ENCODE data around the gene HLA-DQA1.
"Not testable (repeated sequence)": the region's sequence is repeated elsewhere in the genome, so short reads cannot be mapped to it uniquely, and the experiment has no call there.

The HLA-DQA1 gene

DNA sequence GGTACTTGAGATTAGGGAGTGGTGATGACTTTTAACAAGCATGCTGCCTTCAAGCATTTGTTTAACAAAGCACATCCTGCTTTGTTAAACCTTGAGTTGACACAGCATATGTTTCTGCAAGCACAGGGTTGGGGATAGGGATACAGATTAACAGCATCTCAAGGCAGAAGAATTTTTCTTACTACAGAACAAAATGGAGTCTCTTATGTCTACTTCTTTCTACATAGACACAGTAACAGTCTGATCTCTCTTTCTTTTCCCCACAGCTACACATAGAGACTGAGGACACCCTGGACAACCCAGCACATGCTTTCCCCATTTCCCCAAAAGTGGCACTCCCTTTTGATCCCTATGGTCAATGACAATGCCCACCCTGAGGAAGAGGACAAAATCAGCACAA, 20.6 kb downstream of the HLA-DQA1 start:
- in situ Hi-C loops (cut with MboI; ENCODE audit: low sequenced_read_pairs) = not testable (repeated sequence)

DNA sequence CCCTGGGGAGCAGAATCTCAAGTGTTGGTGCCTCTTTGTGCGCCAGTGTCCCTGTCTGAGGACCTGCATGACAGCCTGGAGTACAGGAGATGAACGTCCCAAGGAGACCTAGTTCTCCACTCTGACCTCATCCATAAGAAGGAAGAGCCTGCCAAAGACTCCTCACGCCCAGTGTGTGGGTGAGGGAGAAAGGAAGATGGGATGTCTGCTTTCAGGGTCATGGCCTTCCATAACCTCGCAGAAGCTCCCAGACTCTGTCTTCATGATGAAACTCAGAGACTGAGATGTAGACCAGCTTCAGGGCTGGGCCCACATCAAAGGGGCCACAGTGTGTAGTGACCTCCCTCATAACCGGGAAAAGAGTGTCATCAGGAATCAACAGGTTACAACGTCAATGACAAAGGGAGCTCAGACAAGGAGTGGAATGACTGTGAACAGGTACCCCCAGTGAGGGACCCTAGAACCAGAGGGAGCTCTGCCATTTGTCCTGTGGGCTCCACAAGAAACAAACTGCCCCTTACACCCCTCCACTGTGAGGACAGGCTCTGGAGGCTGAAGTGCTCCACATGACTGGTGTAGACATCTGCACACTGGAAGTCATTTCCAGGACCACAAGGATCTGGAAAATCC, 21.2 kb downstream of the HLA-DQA1 start:
- in situ Hi-C loops (cut with MboI; ENCODE audit: low sequenced_read_pairs) = no loop called here

DNA sequence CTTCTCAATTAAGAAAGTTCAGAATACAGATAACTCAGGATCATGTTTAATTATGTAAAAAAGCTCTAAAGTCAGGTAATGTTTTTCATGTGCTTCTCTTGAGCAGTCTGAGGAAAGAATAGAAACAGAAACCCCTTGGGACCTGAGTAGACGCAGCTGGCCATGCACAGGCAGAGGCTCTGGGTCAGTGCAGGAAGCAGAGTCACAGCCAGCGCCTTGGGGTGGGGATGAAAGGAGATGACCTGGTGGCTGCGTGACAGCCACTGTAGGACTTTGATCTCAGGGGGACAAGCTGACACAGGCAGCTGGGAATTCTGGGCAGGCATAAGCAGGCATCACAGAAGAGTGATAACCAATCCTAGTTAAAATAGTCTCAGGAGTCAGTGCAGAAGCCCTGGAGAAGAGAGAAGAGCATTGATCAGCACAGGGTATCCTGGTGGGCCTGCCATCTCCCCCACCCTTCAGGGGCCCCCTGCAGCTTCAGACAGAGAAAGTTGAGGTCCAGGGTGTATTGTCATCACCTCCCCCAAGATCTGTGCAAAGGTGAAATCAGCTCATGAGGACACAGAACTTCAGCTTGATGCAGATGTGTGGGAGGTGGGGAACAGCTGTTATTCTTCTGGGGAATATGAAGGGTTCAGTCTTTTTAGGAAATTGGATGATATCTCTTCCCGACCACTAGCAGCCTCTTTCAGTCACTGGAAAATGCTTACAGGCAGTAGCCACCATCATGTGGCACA, 22.8 kb downstream of the HLA-DQA1 start:
- in situ Hi-C loops (cut with MboI; ENCODE audit: low sequenced_read_pairs) = no loop called here

DNA sequence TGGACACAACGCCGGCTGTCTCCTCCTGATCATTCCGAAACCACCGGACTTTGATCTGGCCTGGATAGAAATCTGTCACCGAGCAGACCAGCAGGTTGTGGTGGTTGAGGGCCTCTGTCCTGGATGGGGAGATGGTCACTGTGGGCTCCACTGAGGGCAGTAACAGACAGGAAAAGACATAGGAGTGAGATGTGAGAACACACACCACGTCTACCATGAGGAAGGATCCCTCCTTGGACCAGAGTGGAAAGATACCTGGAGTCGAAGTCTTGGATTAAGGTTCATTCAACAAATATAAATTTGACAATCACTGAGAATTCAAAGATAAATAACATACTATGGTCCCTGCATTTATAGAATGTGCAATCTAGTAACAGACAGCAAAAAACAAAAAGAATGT, 24.9 kb downstream of the HLA-DQA1 start:
- in situ Hi-C loops (cut with MboI; ENCODE audit: low sequenced_read_pairs) = no loop called here

DNA sequence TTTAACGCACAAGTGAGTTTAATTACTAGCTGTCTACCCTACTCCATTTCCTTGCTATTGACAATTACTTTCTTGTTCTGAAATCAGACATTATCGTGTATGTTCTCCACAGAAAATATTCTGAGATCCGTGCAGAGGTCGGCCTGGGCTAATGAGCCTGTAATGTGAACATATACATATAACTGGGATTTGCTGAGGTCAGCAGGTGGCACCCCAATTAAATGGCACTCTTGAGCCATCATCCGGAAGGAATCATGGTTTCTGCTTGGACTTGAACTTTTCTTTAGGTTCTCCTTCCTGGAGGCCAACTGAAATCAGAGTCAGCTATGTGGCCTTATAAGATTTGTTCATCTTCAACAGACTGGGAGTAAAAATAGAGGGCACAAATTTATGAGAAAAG, 25.6 kb downstream of the HLA-DQA1 start:
- in situ Hi-C loops (cut with MboI; ENCODE audit: low sequenced_read_pairs) = no loop called here

DNA sequence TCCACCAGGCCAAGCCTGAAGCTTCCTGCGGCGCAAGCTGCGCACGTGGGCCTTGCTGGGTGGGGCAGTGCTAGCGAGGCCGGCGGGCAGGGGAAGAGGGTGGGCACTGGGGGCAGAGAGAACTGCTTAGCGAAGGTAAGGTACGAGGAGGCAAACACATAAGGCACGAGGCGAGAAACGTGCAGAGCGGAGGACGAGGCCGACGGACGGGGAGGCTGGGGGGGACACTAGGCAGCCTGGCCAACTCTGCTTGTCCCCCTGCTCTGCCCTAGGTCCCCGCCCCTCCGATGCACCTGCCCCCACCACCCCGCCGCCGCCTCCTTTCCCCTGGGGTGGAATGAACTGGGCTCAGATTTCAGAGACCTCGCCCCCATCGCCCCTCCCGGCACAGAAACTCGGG, 27.1 kb downstream of the HLA-DQA1 start:
- in situ Hi-C loops (cut with MboI; ENCODE audit: low sequenced_read_pairs) = no loop called here

DNA sequence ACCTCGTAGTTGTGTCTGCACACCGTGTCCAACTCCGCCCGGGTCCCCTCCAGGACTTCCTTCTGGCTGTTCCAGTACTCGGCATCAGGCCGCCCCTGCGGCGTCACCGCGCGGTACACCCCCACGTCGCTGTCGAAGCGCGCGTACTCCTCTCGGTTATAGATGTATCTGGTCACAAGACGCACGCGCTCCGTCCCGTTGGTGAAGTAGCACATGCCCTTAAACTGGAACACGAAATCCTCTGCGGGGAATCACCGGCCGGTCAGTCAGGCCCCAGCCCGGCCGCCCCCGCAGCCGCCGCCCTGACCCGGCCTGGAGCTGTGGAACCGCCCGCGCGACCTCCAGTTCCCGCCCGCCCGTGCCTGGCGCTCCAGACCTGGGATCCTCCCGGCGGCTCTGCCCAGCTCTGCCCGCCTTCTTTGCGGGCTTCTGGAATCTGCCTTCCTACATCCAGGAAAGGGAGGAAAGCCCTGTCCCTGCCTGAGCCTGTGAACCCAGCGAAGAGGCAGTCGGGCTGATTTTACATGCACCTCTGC, 27.7 kb downstream of the HLA-DQA1 start:
- in situ Hi-C loops (cut with MboI; ENCODE audit: low sequenced_read_pairs) = no loop called here

DNA sequence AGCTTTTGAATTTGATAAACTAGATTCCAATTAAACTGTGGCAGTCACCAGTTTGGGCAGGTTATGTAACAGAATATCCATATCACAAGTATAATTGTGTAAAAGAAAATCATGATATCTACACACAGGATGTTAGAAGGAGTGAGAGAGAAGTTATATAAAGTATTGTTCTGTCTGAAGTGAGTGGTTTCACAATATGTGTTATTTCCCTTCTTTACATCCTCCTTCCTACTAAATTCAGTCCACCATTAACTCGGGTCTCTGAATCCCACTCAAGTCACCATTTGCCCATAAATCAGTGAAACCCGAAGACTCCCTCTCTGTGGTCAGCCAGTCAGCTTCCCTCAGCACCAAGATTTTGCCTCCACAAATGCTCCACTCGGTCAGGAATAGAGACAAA, 28.5 kb downstream of the HLA-DQA1 start:
- in situ Hi-C loops (cut with MboI; ENCODE audit: low sequenced_read_pairs) = no loop called here

DNA sequence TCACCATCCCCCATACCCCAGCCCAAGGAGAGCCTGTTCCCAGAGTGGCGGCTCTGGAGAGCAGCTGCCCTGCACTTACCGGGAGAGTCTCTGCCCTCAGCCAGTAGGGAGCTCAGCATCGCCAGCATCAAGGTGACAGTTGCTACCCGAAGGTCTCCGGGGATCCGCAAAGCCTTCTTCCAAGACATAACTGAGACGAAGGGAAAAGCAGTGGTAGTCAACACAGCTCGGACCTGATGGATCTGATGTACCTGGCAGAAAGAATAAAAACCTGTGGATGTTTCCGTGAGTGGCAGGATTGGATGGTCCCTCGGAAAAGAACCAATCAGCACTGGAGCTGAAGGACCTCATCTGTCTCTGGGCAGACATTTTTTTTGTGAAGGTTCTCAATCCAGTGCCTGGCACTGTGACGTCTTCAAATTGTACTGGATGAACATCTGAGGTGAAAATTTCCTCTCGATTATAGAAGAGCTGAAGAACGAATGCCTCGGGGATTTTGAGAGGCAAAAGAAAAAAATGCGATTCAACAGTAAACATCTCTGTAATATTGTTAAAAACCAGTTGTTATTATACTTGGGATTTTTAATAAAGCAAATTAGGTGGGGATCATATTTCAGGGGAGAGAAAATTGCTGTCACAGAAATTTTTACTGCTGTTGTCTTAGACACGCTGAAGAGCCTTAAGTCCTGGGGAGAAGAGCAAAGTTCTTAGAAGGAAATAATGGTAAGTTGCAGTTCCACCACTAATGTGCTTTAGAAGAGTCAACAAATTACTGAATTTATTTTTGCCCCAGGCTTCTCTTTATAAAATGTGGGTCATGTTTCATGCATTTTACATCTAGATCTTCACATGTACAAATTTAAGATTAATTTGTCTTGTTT, 29.5 kb downstream of the HLA-DQA1 start, which contains the start of gene HLA-DQB1:
TSS of gene HLA-DQB1 (minus strand) at position 238 of the 881 bp plus-strand sequence. CDS start at position 188, 50 bp downstream.
- in situ Hi-C loops (cut with MboI; ENCODE audit: low sequenced_read_pairs) = no loop called here

DNA sequence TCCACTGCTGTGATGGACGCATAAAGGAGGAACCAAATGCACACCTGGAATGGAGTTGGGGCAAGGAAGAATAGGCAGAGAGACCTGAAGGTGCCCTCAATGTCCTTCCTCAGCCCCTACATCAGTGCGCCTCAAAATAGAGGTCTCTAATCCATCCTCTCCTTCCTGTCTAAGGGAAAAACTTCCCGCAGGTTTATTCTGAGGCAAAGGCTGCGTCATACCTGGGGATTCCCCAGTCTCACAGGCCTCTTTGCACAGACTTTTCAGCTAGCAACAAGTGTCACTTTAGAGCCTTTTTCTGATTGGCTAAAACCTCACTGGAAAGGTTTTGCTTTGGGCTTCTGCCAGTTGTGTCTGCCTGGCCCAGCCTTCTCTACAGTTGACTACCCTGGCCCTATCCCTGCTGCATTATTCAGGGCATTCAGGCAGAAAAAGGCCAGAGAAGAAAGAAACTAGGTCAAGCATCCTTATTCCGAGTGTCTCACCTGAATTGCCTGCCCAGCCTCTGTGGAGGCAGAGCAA, 31.1 kb downstream of the HLA-DQA1 start:
- in situ Hi-C loops (cut with MboI; ENCODE audit: low sequenced_read_pairs) = no loop called here

DNA sequence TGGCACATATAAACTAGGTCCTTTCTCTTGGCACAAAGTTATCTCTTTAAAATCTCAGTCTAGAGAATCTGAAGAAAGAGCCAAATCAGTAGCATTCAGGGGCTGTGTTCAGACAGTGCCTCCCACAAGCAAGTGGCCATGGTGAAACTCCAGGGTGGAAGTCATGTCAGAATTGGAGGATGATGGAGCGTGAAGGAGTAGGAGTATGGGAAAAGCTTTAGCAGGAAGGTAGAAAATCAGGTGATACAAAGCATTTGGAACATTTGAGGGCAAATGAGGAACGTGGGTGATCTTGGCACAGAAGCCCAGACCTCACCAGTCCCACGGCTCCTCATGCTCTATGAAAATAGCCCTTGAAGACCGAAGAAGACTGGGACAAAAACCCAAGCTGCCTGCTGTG, 32.0 kb downstream of the HLA-DQA1 start:
- in situ Hi-C loops (cut with MboI; ENCODE audit: low sequenced_read_pairs) = no loop called here

DNA sequence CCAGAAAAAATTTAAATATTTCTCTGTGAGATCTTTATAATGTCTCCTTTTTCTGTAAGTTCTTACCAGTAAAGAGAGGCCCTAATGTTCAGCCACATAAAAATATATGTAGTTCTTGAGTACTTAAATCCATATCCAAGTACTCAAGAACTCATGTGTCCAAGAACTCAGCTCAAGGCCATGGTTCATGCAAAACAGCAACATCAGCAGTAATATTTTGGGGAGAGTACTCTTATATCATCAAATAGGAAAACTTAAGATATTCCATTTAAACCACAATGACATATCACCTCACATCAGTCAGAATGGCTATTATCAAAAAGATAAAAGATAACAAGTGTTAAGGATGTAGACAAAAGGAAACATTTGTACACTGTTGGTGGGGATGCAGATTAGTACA, 32.7 kb downstream of the HLA-DQA1 start:
- in situ Hi-C loops (cut with MboI; ENCODE audit: low sequenced_read_pairs) = no loop called here

DNA sequence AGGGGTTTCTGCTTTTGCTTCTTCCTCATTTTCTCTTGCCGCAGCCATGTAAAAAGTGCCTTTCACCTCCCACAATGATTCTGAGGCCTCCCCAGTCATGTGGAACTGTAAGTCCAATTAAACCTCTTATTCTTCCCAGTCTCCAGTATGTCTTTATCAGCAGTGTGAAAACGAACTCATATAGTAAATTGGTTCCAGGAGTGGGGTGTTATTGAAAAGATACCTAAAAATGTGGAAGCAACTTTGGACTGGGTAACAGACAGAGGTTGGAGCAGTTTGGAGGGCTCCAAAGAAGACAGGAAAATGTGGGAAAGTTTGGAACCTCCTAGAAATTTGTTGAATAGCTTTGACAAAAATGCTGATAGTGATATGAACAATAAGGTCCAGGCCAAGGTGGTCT, 34.7 kb downstream of the HLA-DQA1 start:
- in situ Hi-C loops (cut with MboI; ENCODE audit: low sequenced_read_pairs) = not testable (repeated sequence)

DNA sequence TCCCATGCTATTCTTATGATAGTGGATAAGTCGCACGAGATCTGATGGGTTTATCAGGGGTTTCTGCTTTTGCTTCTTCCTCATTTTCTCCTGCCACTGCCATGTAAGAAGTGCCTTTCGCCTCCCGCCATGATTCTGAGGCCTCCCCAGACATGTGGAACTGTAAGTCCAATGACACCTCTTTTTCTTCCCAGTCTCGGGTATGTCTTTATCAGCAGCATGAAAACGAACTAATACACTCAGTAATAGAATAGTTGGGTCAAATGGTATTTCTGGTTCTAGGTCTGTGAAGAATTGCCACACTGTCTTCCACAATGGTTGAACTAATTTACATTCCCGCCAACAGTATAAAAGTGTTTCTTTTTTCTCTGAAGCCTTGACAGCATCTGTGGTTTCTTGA, 36.9 kb downstream of the HLA-DQA1 start:
- in situ Hi-C loops (cut with MboI; ENCODE audit: low sequenced_read_pairs) = not testable (repeated sequence)

DNA sequence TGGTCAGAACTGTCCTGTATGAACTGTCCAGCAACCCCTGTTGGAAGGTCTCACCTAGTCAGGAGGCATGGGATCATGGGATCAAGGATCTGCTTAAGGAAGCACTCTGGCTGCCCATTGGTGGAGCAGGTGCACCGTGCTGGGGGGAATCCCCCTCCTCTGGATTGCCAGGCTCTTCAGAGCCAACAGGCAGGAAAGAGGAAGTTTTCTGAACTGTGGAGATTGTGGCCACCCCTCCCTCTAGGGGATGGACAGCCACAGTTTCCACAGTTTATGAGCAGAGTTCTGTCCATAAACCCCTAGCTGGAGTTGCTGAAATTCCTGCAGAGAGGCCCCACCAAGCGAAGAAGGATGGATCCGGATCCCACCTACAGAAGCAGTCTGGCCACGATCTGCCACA, 42.3 kb downstream of the HLA-DQA1 start:
- in situ Hi-C loops (cut with MboI; ENCODE audit: low sequenced_read_pairs) = no loop called here

DNA sequence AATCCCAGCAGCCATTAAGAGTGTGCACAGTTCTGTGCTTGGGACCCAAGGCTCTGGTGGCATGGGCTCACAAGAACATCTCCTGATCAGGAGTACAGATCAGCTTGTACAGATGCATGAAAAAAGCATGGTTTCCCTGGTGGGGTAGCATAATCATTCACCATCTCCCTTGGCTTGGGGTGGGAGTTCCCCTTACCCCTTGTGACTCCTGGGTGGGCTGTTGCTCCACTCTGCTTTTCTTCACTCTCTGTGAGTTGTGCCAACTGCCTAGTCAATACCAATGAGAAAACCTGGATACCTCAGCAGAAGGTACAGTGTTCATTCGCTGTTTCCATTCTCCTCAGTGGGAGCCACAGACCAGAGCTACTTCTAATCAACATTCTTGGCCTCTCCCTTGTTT, 42.8 kb downstream of the HLA-DQA1 start:
- in situ Hi-C loops (cut with MboI; ENCODE audit: low sequenced_read_pairs) = no loop called here

DNA sequence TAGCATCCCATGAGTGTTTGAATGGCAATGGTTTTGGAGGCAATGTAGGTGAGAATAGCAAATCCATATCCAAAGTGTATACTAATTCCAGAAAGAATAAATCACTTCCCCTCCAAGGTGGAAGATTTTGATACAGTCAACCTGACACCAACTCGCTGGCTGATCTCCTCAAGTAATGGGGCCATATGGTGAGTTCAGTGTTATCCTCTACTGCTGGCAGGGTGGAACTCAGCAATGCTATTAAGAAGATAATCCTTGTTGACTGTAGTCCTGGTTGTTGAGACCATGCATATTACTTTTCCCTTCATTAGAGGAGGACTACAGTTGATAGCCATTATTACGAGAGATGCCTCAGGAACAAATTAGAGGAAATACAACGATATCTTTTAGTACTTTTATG, 47.0 kb downstream of the HLA-DQA1 start:
- in situ Hi-C loops (cut with MboI; ENCODE audit: low sequenced_read_pairs) = no loop called here

DNA sequence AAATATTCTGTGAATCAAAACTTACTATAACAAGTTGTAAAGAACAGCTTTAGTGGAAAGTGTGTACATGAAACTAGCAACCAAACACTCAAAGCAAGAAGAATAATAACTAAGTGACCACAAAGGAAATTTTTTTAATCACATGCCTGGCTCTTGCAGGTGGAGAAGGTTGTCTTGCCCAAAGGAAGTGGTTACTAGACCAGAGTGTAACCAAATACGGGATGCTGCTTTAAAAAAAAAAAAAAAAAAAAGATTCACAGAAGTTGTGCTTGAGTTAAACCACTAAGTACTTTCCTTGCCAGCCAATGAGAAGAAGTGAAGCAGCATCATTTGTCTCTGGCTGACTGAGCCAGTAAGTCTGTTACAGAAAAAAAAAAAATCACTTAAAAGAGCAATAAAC, 48.4 kb downstream of the HLA-DQA1 start:
- in situ Hi-C loops (cut with MboI; ENCODE audit: low sequenced_read_pairs) = no loop called here

DNA sequence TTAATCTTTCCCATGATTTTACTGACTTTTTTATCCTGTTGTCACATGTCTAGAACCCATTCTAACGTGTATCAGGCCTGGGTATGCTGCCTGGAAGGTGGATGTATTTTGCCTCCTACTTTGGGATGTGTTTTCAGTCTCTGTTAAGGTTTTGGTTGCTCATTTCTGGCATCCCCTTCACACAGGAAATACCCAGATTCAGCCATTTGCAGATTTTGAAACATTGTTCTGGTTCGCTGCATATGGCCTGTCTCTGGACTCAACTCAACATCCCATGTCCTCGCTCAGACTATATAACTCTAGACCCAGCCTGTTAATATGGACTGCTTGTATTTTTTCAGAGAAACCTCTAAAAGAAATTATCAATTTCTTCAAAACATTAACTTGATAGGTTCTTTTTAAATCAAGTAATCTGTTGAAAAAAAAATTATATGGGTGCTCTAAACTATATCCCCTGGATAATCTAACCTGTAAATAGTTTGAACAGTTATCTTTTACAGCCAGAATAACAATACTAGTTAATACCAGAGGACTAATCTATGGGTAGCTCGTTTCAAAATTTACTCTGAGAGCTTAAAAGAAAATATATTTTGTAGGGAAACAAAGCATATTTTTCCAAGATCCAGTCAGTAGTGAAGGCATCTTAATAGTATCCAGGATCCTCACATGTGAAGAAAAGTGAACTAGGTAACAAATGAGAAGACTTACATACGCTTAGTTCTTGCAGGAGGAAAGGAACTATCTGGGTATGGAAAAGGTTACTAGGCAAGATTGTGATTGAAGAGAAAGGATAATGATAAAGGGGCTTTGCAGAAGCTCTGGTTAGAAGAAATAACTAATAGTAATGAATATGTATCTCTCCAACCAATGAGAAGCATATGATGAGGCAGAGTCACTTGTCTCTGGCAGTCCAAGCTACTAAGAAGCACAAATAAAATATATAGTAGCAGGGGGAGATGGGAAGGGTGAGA, 52.6 kb downstream of the HLA-DQA1 start:
- in situ Hi-C loops (cut with MboI; ENCODE audit: low sequenced_read_pairs) = no loop called here

DNA sequence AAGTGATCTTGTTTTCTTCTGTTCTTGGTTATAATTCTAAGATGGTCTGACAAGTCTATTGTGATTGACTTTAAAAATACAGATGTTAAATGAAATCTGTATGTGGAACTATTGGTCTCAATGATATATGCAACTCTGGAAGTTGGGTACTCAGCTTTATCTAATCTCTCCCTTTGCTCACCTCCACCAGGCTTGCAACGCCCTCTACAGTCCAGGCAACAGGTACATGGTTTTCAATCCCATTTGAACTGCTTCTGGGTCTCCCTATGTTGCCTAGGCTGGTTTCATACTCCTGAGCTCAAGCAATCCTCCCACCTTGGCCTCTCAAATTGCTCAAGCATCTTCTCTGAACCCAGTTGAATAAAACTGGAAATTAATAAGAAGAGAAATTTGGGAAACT, 54.8 kb downstream of the HLA-DQA1 start:
- in situ Hi-C loops (cut with MboI; ENCODE audit: low sequenced_read_pairs) = no loop called here

All from hTERT RPE-1 (cell line).